Measurements from ENCODE around the gene ARHGAP8. TPM values are rescaled to one million over a fixed set of nuclear protein-coding genes. Genes with fewer than 3 reads are reported as not detected.
"Not testable (repeated sequence)": the region's sequence is repeated elsewhere in the genome, so short reads cannot be mapped to it uniquely, and the experiment has no call there.

Gene ARHGAP8
- polyA plus RNA-seq, 1 donor from 2014 or later = 3.0 TPM

- H3K9me2 ChIP-seq (ENCODE audit: insufficient read depth, low read length) = no peaks in the 10 kb centered on the region
- no peaks in the 10 kb centered on the region for H4K20me1 ChIP-seq (ENCODE audit: insufficient read depth)
- no peaks in the 10 kb centered on the region for H3K9me3 ChIP-seq (ENCODE audit: low read length)
- no peaks in the 10 kb centered on the region for H3K27me3 ChIP-seq (ENCODE audit: insufficient read depth, low read depth, low read length)
- no peaks in the 10 kb centered on the region for H3K79me2 ChIP-seq (replicated peaks; ENCODE audit: insufficient read depth, low read length)
- H3K4me2 ChIP-seq (ENCODE audit: low read length) = no peak overlapping the region
- H3K27ac ChIP-seq (ENCODE audit: low read length) = no peak overlapping the region
- no peak overlapping the region for H2AFZ ChIP-seq (ENCODE audit: low read depth, low read length)
- H3K4me3 ChIP-seq (ENCODE audit: low read length) = no peak overlapping the region
- no peak overlapping the region for H3K9ac ChIP-seq (ENCODE audit: low read length)
- H3K36me3 ChIP-seq (ENCODE audit: insufficient read depth, low read length) = no peaks in the 10 kb centered on the region
- no peaks in the 10 kb centered on the region for H3F3A ChIP-seq (ENCODE audit: insufficient read depth, low read length, poor library complexity, severe bottlenecking)
- TF ChIP-seq RAD21 (conservative IDR thresholded peaks at IDR 0.05) (no peak), SMC3 (conservative IDR thresholded peaks at IDR 0.05; ENCODE audit: poor library complexity) (no peak), POLR2AphosphoS5 (IDR thresholded peaks at IDR 0.05) (no peak), TAF1 (IDR thresholded peaks at IDR 0.05; ENCODE audit: low read depth) (no peak), MXI1 (conservative IDR thresholded peaks at IDR 0.05; ENCODE audit: poor library complexity, severe bottlenecking) (no peak), EP300 (conservative IDR thresholded peaks at IDR 0.05; ENCODE audit: poor library complexity, severe bottlenecking) (no peak), EZH2 (IDR thresholded peaks at IDR 0.05; ENCODE audit: borderline replicate concordance, insufficient read depth, low read length, poor library complexity, severe bottlenecking) (no peak)
- TF ChIP-seq, protein P1, sequence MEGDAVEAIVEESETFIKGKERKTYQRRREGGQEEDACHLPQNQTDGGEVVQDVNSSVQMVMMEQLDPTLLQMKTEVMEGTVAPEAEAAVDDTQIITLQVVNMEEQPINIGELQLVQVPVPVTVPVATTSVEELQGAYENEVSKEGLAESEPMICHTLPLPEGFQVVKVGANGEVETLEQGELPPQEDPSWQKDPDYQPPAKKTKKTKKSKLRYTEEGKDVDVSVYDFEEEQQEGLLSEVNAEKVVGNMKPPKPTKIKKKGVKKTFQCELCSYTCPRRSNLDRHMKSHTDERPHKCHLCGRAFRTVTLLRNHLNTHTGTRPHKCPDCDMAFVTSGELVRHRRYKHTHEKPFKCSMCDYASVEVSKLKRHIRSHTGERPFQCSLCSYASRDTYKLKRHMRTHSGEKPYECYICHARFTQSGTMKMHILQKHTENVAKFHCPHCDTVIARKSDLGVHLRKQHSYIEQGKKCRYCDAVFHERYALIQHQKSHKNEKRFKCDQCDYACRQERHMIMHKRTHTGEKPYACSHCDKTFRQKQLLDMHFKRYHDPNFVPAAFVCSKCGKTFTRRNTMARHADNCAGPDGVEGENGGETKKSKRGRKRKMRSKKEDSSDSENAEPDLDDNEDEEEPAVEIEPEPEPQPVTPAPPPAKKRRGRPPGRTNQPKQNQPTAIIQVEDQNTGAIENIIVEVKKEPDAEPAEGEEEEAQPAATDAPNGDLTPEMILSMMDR (IDR thresholded peaks at IDR 0.05; ENCODE audit: poor library complexity, severe bottlenecking) = no peak
- TF ChIP-seq, protein P2, sequence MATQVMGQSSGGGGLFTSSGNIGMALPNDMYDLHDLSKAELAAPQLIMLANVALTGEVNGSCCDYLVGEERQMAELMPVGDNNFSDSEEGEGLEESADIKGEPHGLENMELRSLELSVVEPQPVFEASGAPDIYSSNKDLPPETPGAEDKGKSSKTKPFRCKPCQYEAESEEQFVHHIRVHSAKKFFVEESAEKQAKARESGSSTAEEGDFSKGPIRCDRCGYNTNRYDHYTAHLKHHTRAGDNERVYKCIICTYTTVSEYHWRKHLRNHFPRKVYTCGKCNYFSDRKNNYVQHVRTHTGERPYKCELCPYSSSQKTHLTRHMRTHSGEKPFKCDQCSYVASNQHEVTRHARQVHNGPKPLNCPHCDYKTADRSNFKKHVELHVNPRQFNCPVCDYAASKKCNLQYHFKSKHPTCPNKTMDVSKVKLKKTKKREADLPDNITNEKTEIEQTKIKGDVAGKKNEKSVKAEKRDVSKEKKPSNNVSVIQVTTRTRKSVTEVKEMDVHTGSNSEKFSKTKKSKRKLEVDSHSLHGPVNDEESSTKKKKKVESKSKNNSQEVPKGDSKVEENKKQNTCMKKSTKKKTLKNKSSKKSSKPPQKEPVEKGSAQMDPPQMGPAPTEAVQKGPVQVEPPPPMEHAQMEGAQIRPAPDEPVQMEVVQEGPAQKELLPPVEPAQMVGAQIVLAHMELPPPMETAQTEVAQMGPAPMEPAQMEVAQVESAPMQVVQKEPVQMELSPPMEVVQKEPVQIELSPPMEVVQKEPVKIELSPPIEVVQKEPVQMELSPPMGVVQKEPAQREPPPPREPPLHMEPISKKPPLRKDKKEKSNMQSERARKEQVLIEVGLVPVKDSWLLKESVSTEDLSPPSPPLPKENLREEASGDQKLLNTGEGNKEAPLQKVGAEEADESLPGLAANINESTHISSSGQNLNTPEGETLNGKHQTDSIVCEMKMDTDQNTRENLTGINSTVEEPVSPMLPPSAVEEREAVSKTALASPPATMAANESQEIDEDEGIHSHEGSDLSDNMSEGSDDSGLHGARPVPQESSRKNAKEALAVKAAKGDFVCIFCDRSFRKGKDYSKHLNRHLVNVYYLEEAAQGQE (IDR thresholded peaks at IDR 0.05; ENCODE audit: borderline replicate concordance) = no peak
These were observed 98.6 kb downstream of the ARHGAP8 start for GRCh38 chr22:44850946-44851345.

GRCh38 chr22:44854641-44855040 is 102.3 kb downstream of the ARHGAP8 start:
- H3K4me2 ChIP-seq (ENCODE audit: low read length); H3K9me3 ChIP-seq (ENCODE audit: low read length); H3K79me2 ChIP-seq (replicated peaks; ENCODE audit: insufficient read depth, low read length); H3F3A ChIP-seq (ENCODE audit: insufficient read depth, low read length, poor library complexity, severe bottlenecking); H4K20me1 ChIP-seq (ENCODE audit: insufficient read depth); H3K4me3 ChIP-seq (ENCODE audit: low read length); H3K9ac ChIP-seq (ENCODE audit: low read length); H2AFZ ChIP-seq (ENCODE audit: low read depth, low read length); H3K27ac ChIP-seq (ENCODE audit: low read length); H3K9me2 ChIP-seq (ENCODE audit: insufficient read depth, low read length); H3K36me3 ChIP-seq (ENCODE audit: insufficient read depth, low read length); H3K27me3 ChIP-seq (ENCODE audit: insufficient read depth, low read depth, low read length): not testable (repeated sequence)

GRCh38 chr22:44855855-44856254 is 103.5 kb downstream of the ARHGAP8 start:
- Histone ChIP-seq H3K9me3 (ENCODE audit: low read length) (no peaks in the 10 kb centered on the region), H3K9me2 (ENCODE audit: insufficient read depth, low read length) (no peaks in the 10 kb centered on the region), H3K9ac (ENCODE audit: low read length) (no peak overlapping the region), H4K20me1 (ENCODE audit: insufficient read depth) (no peaks in the 10 kb centered on the region), H3K79me2 (replicated peaks; ENCODE audit: insufficient read depth, low read length) (no peaks in the 10 kb centered on the region), H3K27me3 (ENCODE audit: insufficient read depth, low read depth, low read length) (no peaks in the 10 kb centered on the region), H3K4me3 (ENCODE audit: low read length) (no peak overlapping the region), H3K4me2 (ENCODE audit: low read length) (no peak overlapping the region), H3K36me3 (ENCODE audit: insufficient read depth, low read length) (no peaks in the 10 kb centered on the region), H3K27ac (ENCODE audit: low read length) (no peak overlapping the region), H3F3A (ENCODE audit: insufficient read depth, low read length, poor library complexity, severe bottlenecking) (no peaks in the 10 kb centered on the region), H2AFZ (ENCODE audit: low read depth, low read length) (no peak overlapping the region)
- no peak for TF ChIP-seq EP300 (conservative IDR thresholded peaks at IDR 0.05; ENCODE audit: poor library complexity, severe bottlenecking)
- no peak for TF ChIP-seq POLR2AphosphoS5 (IDR thresholded peaks at IDR 0.05)
- TF ChIP-seq TAF1 (IDR thresholded peaks at IDR 0.05; ENCODE audit: low read depth) = no peak
- no peak for TF ChIP-seq EZH2 (IDR thresholded peaks at IDR 0.05; ENCODE audit: borderline replicate concordance, insufficient read depth, low read length, poor library complexity, severe bottlenecking)
- TF ChIP-seq SMC3 (conservative IDR thresholded peaks at IDR 0.05; ENCODE audit: poor library complexity) = no peak
- TF ChIP-seq MXI1 (conservative IDR thresholded peaks at IDR 0.05; ENCODE audit: poor library complexity, severe bottlenecking) = no peak
- TF ChIP-seq RAD21 (conservative IDR thresholded peaks at IDR 0.05) = no peak
- TF ChIP-seq, protein P1 (IDR thresholded peaks at IDR 0.05; ENCODE audit: poor library complexity, severe bottlenecking) = no peak
- TF ChIP-seq, protein P2 (IDR thresholded peaks at IDR 0.05; ENCODE audit: borderline replicate concordance) = no peak

Data from neural cell (in vitro differentiated cells).